NCI-H1694 (cell line): ENCODE data around the gene UNK.

Experiments
- DNase-seq: peaks from one replicate; lab custom pipeline; 2025; lab: John Stamatoyannopoulos, UW

UNK gene

GRCh38 chr17:75822119-75822799 is 37.7 kb downstream of the UNK start:
- peak; percentile 30 for DNase-seq

- DNase-seq = no peak
Measured at GRCh38 chr17:75822800-75823166, 38.2 kb downstream of the UNK start.

GRCh38 chr17:75823257-75824041 is 38.8 kb downstream of the UNK start:
- no peak for DNase-seq

DNA sequence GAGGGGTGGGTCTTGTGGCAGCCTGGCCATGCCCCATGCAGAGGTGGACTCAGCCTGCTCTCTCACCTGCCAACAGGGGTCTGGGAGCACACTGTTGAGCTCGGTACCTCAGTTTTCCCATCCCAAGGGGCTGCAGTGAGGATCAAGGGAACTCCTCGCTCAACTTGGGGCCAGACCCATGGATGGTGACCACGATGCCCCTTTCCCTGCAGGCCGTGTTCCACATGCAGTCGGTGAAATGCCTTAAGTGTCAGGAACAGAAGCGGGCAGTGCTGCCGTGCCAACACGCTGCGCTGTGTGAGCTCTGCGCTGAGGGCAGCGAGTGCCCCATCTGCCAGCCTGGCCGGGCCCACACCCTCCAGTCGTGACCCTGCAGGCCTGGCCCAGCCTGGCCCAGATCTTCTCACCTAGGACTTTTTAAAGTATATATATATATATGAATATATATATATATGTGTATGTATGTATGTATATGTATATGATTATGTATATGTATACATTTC is 39.5 kb downstream of the UNK start:
- DNase-seq = no peak

GRCh38 chr17:75824666-75825065 is 40.1 kb downstream of the UNK start:
- no peak for DNase-seq

GRCh38 chr17:75825149-75825552 is 40.5 kb downstream of the UNK start:
- DNase-seq = no peak

- DNase-seq = no peak
Measured at GRCh38 chr17:75825748-75826370, 41.3 kb downstream of the UNK start.

DNA sequence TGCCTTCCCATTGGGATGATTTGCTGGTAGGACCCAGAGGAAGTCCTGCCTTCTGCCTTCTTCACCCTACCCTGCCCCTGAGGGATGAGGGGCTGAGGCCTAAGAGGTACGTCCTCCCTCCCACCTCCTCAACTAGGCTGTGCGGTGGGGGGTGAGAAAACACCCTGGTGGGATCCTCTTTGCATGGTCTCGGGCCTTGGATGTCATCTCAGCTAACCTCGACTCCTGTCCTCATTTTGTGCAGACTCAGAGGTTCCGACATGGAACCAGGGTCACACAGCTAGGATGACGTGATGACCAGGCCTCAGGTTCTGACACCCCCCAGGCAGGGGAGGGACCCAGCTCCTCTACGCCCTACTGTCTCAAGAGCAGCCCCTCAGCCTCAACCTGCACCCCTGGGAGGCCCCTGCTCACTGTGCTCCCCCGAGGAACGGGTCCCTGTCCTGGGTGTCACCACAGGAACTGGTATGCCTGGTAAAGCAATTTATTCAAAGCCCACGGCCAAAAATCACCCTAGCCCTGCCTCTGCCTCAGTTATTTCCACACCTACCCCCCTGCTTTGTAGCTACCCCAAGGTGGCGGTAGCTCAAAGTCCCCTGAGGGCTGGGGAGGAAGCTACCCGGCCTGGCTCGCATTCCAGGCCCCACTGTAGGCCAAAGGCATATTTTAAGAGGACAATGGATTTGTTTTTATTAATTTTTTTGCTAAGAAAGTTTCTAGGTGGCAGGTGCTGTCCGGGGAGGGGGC is 42.1 kb downstream of the UNK start:
- DNase-seq = no peak

DNA sequence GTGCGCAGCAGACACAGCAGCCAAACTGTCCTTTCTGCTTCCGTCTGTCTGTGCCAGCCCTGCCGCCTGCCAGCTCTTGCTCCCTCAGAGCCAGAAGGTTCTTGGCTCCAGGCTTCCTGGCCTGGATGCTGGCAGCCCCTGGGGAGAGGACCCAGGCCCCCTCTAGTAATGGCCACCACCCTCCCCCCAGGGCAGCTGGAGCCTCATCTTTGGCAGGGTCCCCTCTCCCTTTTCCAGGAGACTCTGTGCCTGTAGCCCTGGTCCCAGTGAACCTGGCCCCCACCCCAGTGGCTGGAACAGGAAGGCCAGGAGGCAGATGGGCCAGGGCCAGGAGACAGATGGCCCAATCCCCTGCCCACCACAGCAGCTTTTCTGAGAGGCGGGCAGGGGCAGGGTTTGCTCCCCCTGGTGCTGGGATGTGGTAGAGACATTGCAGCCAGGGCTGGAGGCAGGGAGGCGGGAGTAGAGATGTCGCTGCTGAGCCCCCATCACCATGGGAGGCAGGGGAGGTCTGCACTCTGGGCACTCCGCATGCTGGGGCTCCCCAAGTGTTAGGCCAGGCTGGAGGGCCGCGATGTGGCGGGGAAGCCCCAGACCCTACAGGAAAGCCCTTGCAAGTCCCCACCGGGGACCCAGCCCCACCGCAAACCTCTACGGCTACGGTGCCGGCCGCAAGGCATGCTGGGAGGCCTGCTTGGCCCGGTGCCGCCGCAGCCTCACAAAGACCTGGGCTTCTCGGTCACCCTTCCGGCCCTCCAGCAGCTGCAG is 42.9 kb downstream of the UNK start:
- peak; percentile 82 for DNase-seq

DNA sequence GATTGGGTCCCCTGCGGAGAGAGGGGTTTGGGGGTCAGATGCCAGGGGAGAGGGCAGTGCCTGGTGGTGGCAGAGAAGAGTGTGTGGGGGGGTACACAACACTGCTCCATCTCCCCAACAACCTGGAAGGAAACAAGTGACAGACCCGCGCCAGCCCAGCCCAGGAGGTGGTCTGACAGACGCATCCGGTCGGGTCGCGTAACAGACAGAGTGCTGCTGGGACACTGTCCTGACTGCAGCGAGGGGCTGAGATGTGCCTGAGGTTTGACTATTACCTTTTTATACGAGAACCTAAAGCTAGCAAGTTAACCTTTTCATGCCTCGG is 43.4 kb downstream of the UNK start:
- no peak for DNase-seq

DNA sequence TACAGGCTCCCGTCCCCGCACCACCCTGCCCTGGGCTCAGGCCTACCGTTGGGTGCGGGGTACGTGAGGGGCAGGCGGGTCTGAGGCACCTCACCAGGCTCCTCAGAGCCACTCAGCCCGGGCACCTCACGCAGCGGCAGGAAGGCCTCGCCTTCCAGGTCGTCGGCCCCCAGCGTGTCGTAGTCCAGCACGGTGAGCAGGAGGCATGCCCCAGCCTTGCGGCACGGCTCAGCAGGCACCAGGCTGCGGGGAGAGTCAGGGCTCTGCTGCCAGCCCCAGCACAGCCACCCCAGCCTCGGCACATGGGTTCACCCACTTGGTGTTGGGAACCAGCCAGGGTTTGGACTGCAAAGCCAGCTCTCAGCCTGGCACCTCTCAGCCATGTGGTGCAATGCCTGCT is 44.1 kb downstream of the UNK start:
- DNase-seq = no peak

GRCh38 chr17:75829747-75830146 is 45.1 kb downstream of the UNK start:
- DNase-seq = no peak

GRCh38 chr17:75830164-75831031 is 45.8 kb downstream of the UNK start:
- DNase-seq = no peak

DNA sequence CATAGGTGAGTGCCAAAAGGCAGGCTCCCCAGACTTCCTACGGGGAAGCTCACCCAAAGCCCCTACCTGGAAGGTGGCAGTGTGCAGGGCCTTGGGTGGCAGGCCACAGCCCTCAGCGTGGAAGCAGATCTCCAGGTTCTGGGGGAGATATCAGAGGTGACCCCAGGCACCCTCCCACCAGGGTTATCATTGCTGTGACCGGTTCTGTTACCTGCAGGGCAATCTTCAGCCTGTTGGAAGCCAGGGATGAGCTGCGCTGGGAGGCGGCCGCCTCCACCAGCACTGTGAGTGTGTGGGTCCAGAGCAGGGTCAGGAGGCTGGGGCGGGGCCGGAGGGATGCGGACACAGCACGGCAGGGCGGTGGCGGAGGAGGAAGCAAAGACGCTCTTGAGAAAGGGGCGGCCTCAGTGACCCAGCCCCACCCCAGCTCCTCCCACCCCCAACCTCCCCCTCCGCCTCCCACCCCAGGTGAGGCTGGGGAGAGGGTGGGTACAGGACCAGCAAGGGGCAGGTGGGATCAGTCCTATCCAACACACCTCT is 46.5 kb downstream of the UNK start:
- DNase-seq = no peak

GRCh38 chr17:75832164-75832651 is 47.6 kb downstream of the UNK start:
- DNase-seq = no peak

DNA sequence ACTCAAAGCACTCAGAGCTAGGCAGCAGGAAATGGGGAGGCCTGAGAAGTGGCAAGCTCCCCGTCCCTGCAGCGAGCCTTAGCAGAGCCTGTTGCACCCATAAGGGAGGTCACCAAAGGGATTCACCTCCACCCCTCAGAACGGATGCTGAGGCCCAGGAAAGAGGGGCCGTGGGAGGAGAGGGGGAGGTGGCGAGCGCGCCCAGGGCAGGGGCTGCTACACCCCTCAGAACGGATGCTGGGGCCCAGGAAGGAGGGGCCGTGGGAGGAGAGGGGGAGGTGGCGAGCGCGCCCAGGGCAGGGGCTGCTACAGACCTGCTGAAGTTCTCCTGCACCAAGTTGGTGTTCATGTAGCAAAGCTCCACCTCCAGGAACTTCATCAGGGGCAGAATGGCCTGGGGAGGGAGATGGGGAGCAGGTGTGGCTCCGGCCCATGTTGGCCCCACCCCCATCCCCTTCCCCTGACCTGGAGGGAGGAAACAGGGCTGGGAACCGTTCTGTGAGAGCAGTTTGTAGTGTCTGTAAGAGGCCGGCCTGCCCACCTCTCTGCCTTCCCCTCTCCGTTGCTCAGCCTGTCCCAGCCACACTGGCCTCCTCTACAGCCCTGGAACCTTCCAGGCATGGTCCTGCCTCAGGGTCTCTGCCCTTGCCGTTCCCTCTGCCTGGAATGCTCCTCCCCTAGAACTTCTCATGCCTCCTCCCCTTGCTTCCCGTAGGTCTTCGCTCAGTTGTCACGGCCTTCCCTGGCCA is 48.2 kb downstream of the UNK start:
- DNase-seq = no peak

- DNase-seq = peak; percentile 43
Measured at GRCh38 chr17:75834279-75834920, 49.8 kb downstream of the UNK start.

DNA sequence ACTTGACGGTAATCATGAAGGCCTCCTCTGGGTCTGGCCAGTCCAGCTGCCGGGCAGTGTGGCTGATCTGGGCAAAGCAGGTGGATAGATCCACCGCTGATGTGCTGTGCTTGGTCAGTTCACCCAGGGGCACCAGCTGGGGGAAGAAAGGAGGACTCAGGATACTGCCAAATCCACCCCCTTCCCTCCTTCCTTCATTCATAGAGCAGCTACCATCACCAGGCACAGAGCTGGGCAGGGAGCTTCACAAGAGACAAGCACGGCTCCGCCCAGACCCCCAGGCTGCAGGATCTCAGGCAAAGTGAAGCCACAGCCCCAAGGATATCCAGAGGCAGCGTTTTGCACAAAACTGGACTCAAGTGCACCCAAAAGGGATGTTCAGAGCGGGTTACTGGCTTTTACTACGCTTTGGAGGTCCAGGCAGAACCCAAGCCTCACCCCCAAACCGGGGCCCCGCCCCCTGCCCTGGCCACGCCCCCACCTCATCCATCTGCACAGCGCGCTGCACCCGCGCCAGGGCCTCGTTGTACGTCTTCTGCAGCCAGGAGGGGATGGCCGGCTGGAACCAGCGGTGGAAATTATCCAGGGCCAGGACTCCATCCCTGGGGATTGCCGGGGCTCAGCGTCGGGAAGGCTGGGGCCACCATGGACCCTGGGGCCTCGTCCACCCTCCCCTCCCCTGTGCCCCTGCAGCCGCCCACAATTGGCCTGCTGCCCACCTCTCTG is 50.5 kb downstream of the UNK start:
- no peak for DNase-seq

DNA sequence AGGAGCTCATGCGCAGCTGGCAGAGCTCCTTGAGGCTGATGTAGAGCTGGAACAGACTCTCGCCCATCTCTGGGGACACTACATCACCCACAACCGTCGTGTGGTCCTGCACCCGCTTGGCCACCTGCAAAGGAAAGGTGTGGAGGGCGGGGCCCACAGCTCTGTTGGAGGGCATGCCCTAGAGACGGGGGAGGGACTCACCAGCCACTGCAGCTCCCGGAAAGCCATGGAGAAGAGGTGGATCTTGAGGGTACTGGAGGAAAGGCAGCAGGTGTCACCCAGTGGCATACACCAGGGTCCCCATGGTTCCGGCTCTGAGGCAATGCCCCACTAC is 51.0 kb downstream of the UNK start:
- no peak for DNase-seq
